ENCODE results near the gene CLCN6.

CLCN6 gene

DNA sequence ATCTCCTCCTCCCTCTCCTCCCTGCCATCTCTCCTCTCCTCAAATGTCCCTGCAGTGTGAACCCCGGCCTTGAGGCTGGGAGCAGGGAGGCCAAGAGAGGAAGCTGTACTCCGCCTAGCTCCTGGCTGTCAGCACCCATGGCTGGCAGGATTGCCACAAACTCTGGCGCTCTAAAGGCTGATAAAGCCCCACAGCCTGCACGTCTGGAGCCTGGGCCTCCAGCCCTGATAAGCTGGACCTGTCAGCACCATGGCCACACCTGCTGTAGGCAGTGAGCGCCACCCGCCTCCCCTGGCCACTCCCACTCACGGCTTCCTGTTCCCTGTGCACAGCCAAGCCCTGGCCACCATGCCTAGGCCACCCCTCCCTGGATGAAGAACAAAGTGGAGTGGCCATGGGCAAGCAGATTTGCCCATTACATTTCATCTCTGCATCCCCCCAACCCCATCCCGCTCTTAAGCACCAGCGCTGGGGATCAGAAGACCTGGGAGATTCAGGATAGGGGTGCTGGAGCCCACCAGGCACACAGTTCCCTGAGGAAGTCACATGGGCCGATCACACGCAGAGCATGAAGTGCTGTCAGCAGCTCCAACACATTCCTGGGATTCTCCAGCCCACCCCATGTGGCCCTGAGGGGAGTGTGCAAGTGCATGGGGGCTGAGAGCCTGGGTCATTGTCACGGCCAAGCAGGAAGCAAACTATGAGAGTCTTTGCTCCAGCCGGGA, 77.0 kb downstream of the CLCN6 start:
- H3K27ac ChIP-seq, result no peak overlapping the region
- TF ChIP-seq, protein P1, sequence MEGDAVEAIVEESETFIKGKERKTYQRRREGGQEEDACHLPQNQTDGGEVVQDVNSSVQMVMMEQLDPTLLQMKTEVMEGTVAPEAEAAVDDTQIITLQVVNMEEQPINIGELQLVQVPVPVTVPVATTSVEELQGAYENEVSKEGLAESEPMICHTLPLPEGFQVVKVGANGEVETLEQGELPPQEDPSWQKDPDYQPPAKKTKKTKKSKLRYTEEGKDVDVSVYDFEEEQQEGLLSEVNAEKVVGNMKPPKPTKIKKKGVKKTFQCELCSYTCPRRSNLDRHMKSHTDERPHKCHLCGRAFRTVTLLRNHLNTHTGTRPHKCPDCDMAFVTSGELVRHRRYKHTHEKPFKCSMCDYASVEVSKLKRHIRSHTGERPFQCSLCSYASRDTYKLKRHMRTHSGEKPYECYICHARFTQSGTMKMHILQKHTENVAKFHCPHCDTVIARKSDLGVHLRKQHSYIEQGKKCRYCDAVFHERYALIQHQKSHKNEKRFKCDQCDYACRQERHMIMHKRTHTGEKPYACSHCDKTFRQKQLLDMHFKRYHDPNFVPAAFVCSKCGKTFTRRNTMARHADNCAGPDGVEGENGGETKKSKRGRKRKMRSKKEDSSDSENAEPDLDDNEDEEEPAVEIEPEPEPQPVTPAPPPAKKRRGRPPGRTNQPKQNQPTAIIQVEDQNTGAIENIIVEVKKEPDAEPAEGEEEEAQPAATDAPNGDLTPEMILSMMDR (IDR thresholded peaks at IDR 0.05), result no peak
- TF ChIP-seq ZFX (IDR thresholded peaks at IDR 0.05; ENCODE audit: borderline replicate concordance), result no peak

DNA sequence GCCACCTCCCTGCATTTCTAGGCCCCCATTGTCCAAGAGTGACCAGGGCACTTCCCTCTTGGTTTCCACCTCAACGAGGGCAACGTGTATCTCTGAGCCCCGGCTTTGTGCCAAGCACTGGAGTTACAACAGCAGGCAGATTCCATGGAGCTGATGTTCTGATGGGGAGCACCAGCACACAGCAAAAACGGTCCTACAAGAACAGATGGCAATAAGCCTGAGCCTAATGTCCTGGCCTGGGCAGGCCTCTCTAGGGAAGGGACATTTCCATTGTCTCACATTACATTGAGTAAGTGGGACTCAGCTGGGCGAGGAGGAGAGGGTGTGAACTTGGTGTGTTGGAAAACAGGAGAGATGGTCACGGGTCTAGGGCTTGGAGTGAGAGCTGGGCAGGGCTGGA, 79.9 kb downstream of the CLCN6 start:
- H3K27ac ChIP-seq, result no peak overlapping the region
- TF ChIP-seq ZFX (IDR thresholded peaks at IDR 0.05; ENCODE audit: borderline replicate concordance), result no peak
- TF ChIP-seq, protein P1 (IDR thresholded peaks at IDR 0.05), result no peak

DNA sequence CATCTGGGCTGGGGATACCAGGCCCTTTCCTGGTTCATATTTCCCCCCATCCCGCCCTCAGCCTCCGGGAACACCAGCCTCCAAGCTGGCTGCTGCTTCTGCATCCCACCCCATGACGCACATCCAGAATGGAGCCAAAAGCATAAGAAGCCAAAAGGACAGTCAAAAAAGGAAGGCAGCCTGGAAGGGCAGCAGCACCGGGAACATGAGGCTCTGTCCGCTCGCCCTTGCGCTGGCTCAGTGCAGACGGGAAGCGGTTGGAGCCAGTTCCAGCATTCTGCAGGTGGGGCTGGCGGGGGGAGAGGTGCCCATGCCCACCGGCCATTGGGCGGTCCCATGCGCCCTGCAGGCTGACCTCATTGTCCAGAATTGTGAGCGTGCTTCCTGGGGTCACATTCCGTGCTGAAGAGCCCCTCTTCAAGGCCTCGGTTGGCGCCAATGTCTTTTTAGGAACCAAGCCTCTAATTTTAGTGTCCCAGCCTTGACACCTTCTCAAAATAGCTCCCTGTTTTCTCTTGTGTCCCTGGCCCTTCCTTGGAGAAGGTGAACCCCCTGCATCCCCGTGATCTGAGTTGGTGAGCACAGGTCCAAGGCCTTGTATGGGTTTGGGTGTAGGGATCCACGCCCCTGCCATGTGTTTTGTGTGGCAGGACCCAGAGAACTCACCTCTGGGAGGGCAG, 81.1 kb downstream of the CLCN6 start:
- TF ChIP-seq ZFX (IDR thresholded peaks at IDR 0.05; ENCODE audit: borderline replicate concordance), result no peak
- TF ChIP-seq, protein P1 (IDR thresholded peaks at IDR 0.05), result no peak
- no peak overlapping the region for H3K27ac ChIP-seq

DNA sequence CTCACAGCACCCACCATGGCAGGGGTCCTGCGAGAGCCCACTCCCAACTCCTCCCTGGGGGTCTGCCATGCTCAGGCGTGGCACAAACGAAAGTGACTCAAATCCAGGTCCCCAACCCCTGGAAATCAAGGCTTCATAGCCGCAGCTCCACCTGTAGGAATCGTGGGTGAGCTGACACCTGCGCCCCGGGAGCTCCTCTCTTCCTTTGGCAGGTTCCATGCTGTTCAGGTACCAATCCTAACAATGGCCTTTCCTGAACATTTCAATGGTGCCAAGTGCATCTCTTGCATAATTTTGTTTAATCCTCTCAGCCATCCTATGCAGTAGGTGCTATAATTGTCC, 81.6 kb downstream of the CLCN6 start:
- no peak for TF ChIP-seq ZFX (IDR thresholded peaks at IDR 0.05; ENCODE audit: borderline replicate concordance)
- TF ChIP-seq, protein P1 (IDR thresholded peaks at IDR 0.05), result no peak
- H3K27ac ChIP-seq, result no peak overlapping the region

DNA sequence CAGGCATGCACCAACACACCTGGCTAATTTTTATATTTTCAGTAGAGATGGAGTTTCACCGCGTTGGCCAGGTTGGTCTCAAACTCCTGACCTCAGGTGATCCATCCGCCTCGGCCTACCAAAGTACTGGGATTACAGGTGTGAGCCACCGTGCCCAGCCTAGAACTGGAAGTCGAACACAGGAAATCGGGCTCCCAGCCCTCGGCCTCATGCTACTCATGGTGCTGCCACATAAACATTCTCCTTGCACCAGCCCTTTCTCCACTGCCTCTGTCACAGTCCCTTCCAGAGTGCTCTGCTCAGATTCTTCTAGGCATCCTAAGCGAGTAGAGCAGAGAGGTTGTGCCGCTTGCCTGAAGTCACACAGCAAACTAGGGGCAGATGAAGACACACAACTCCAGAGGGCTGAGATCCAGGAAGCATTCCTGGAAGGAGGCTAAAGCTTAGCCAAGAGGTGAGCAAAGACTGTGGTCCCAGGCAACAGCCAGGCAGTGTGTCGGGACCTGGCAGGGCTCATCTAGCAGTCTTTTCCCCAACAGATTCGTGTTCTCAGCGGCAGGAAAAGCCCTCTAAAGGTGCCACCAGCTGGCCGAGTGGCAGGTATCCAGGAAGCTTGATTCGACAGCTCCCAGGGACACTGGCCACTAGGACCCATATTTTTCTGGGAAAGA, 82.3 kb downstream of the CLCN6 start:
- TF ChIP-seq ZFX (IDR thresholded peaks at IDR 0.05; ENCODE audit: borderline replicate concordance), result no peak
- TF ChIP-seq, protein P1 (IDR thresholded peaks at IDR 0.05), result no peak
- H3K27ac ChIP-seq, result no peak overlapping the region

DNA sequence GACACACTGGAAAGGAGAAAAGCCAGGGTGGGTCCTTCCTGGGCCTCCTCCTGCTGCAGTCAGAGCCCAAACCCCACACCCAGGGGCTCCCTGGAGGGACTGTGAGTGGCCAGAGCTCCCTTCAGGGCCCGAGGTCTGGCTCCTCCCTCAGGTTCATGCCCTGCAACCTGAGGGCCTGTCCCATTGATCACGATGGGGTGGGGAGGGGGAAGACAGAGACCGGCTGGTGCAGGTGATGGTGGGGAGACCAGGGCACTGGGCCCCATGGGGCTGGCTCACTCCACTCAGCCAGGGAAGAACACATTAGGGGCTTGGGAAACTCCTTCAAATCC, 82.9 kb downstream of the CLCN6 start:
- TF ChIP-seq ZFX (IDR thresholded peaks at IDR 0.05; ENCODE audit: borderline replicate concordance), result no peak
- TF ChIP-seq, protein P1 (IDR thresholded peaks at IDR 0.05), result no peak

More for the DNA sequence above, 82.9 kb downstream of the CLCN6 start:
- H3K27ac ChIP-seq, result no peak overlapping the region

Measured in 22Rv1 (cell line).